NK-92 treated with Interleukin-12 subunit alpha and Interleukin-12 subunit beta, amount 100 ng/mL, for 24 hours (cell line): ENCODE data around the gene INPP5A.
"Not testable (repeated sequence)": the region's sequence is repeated elsewhere in the genome, so short reads cannot be mapped to it uniquely, and the experiment has no call there.

Source experiments
- DNase-seq: peaks from one replicate; lab custom pipeline; 2025; lab: John Stamatoyannopoulos, UW

The INPP5A gene

DNA sequence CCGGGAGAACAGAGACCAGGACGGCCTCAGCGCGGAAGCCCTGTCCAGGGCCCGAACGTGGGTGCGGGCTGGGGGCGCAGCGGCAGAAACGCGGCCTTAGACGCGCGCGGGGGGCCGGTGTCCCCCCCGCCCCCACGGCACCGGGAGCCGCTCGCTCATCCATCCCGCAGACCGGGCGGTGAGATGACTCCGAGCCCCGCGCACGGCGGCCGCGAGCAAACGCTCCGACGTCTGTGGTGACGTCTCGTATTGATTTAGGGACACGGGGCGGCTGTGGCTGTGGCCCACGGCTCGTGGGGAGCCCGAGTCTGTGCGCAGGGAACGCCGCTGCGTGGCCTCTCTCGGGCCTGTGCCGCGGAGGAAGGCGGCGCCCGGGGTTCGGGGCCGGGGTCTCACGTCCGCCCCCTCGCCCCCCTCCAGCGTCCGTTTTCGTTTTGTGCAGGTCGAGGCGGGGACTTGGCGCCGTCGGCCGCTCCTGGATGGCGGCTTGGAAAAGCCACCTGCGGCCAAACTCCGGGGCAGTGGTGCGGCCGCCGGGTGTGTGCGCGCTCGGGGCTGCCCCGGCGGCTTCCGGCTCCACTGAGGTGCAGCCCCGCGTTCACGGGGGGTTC lies 249.4 kb downstream of the INPP5A start:
- DNase-seq: no peak

DNA sequence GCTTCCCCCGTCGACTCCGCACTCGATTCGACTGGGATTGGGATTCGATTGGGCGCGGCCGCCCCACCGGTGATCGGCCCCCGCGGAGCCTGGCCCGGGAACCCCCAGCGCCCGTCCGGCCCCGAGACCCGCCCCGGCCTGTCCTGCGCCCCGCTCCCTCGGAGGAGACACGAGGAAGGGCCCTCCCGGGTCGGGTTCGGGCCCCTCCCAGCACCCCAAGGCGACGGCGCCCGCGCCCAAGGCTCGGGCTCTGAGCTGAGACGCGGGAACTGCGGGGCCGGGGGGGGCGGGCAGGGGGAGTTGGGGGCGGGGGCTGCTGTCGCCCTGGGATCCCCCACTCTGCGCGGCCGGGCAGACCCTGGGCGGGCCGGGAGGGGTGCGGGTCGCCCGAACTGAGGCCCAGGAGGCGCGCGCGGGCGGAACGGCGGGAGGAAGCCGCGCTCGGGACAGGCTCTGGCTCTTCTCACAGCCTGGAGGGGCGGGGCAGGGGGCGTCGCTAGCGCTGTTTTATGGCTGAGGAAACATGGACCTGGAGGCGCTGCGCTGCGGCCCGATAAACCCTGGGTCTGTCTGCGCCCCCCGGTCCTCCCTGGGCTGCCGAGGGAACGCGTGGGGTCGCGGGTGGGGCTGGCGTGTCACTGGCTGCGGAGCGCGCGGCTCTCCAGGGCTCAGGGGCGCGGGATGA lies 250.1 kb downstream of the INPP5A start:
- DNase-seq: no peak

GRCh38 chr10:132788180-132788830 lies 250.7 kb downstream of the INPP5A start:
- DNase-seq: no peak

DNA sequence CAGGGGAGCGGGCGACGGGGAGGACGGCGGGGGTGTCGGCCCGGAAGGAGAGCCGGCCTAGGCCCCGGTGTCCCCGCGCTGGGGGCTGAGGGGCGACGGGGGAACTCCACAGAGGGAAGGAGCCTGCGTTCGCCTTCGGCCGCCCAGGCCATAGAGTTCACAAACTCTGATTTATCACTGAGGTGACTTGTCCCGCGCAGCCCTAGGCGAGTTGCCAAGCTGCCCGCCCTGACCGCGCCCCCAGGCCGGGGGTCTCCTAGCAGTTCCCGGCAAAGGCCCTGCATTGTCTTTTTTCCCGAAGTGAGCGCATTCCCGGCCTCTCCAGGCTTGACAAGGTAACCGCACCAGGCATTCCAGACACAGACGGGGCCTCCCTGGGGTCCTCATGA lies 251.2 kb downstream of the INPP5A start:
- DNase-seq: no peak

- no peak for DNase-seq
These were observed 252.1 kb downstream of the INPP5A start for GRCh38 chr10:132789659-132790148.

DNA sequence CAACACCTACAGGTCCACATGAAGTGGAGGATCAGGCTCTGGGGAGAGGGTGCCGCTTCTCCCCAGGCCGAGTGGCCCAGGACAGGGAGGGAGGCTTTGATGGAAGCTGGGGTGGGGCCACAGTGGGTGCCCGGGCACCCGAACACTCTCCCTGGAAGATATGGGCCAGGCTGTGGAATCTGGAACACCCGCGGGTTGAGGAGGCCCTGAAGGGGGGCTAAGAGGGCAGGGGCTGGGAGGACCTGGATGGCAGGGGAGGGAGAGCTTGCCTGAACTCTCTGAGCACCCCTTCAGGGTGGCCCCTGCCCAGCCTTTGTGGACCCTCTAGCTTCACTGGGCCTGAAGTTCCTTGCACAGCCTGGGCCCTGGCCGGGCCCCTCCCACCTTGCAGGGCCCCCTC lies 252.9 kb downstream of the INPP5A start:
- no peak for DNase-seq

GRCh38 chr10:132790934-132791829 lies 253.6 kb downstream of the INPP5A start:
- DNase-seq: no peak

DNA sequence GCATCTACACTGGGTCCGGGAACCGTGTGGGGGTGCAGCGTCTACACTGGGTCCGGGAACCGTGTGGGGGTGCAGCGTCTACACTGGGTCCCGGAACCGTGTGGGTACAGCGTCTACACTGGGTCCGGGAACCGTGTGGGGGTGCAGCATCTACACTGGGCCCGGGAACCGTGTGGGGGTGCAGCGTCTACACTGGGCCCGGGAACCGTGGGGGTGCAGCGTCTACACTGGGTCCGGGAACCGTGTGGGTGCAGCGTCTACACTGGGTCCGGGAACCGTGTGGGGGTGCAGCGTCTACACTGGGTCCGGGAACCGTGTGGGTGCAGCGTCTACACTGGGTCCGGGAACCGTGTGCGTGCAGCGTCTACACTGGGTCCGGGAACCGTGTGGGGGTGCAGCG lies 254.5 kb downstream of the INPP5A start:
- DNase-seq: not testable (repeated sequence)

DNA sequence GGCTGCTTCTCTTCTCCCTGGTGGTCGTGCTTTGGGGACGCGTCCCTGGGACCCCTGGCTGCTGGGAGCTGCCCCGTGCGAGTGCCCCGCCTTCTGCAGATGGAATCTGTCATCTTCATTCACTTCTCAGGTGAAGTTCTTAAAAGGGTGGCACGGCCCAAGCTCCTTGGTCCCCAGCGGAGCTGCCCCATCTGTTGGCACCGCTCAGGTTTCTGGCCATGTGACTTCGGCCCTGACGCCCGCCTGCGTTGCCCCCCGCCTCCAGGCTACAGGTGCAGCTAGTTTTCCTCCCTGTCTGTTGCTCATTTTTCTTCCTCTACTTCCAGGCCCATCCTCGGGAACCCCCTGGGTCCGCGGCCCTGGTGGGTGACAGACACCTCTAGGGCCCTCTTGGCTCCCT lies 255.2 kb downstream of the INPP5A start:
- no peak for DNase-seq

DNA sequence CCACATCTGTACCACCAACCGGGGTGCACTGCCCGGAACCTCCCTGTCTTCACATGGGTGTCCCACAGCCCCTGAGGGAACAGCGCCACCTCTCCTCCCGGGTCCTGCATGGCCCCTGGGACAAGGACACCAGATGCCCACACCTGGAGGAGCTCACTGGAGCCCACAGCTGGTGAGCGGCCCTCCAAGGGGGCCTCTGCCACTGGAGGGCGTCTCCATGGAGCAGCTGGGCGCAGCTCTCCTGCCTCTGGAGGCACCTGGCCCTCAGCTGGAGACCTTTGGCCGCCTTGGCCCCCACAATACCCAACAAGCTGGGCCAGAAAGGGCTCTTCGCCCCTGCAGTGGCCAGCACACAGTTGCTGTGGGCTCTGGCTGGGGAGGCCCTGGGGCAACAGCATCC lies 255.6 kb downstream of the INPP5A start:
- DNase-seq: no peak

DNA sequence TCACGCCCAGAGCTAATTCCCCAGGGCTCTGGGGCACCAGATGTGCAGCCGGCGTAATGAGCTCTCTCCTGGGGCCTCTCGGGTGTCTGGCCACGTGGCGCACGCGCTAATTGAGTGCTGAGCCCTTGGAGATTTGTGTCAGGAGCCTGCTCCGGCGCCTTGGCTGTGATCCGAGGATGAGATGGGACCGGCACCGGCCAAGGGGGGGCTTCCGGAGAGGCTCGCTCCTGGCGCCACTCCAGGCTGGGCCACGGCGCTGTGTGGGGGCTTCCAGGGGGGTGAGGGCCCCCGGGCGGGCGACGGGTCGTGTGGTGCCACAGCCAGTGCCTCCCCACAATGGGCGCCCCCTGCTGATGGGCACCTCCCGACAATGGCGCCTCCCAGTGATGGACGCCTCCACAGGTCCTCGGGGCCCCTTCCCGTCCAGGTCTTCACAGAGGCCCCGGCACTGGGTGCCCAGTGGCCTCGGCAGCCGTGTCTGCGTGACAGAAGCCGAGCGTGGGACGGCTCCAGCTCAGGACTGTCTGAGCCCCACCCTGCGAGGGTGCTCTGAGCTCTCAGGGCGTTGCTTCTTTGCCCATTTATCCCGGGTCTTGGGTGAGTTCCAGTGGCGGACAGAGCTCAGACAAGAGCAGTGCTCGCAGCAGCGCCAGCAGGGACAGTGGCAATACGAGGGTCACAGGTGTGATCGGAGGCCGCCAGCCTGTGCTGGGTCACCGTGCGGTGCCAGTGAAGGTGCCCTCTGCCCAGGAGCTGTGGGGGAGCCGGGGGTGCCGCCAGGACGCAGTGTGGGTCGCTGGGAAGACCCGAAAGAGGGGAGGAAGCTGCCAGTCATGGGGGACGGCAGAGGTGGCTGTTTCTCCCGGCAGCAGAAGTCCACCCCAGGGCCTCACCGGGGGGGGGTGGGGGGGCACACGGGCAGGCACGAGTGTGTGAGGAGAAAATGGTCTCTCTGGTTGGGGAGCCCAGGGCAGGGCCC lies 256.6 kb downstream of the INPP5A start:
- DNase-seq: no peak

DNA sequence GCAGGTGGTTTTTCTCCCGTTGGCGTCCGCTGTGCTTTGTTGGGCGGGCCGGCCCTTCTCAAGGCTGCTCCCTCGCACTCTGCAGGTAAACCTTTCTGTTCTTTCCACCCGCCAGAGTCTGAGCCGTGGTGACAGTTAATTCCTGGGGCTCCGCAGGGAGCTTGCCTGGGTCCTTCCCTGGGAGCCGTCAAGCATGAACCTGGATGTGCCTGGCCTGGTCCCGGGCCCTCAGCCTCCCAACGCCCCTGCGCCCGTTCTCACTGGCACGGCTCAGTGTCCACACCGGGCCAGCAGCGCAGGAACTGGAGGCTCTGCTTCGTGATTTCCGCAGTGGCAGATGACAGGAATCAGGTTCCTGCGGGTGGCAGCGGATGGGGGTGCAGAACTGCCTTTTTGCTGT lies 259.3 kb downstream of the INPP5A start:
- DNase-seq: no peak

- DNase-seq: not testable (repeated sequence)
These were observed 260.4 kb downstream of the INPP5A start for GRCh38 chr10:132797986-132798385.

DNA sequence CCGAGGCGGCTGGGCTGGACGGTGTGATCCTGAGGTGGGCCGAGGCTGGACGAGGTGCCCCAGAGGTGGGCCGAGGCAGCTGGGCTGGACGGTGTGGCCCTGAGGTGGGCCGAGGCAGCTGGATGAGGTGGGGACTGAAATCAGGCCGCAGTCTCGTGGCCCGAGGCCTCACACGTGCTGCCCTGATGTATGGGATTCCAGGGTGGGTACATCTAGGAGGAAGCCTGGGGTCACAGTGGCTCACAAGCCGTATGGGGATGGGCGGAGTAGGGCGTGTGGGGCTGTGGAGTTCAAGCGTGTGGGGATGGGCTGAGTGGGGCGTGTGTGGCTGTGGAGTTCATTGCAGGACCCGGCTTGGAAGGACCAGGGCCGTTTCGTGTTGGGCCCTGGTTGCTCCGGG lies 260.8 kb downstream of the INPP5A start:
- DNase-seq: no peak

- no peak for DNase-seq
These were observed 261.3 kb downstream of the INPP5A start for GRCh38 chr10:132798876-132799275.

DNA sequence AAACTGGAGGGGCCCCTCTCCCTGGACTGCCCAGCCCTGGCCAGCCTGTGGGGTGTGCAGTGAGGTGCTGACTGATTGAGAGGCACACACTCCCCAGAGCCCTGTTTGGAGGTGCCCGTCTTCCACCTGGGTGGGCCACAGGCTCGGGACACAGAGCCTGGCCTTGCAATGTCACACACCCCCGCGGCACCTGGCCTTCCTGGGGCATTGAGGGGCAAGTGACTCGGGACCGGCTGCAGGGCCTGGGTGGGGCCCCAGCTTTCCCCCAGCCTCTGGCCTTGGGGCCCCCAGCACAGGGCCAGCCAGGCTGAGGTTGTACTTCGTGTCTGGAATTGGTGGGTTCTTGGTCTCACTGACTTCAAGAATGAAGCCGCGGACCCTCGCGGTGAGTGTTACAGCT lies 262.3 kb downstream of the INPP5A start:
- no peak for DNase-seq

DNA sequence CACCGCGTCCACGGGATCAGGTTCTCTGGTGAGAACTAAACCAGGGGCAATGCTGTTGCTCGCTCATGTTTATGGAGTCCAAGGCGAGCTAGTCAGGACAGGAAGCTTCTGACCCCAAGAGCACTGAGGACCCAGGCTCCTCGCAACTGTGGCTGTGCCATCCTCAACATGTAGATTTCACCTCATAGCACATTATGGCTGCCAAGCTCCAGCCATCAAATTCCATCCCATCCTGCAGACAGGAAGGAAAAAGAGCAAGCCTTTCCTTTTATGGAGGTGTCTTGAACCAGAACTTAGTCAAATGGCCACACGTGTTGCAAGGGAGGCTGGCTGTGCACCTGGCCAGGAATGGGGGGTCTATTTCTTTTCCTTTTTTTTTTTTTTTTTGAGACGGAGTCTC lies 264.5 kb downstream of the INPP5A start:
- DNase-seq: no peak

DNA sequence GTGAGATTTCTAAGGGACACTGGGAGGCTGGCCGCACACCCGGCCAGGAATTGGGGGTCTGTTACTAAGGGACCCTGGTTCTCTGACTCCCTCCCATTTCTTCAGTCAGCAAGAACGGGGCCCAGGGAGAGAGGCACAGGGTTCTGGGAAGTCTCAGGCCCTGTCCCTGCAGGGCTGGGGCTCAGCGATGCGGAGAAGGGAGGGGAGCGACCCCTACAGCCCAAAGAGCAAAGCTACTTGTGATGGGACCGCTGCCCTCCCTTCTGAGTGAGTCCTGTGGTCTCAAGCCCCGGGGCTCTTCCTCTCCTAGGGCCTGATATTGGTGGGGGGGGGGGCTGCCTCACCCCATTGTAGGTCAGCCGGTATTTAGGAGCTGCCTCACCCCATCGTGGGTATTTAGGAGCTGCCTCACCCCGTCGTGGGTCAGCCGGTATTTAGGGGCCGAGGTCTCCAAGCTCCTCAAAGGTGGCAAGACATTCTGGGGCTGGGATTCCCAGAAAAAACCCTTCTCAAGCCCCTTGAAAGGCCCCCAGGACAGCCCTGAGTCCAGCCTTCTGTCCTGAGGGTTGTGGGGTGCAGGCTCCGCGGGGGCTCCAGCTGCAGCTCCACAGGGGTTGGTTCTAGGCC lies 265.2 kb downstream of the INPP5A start:
- DNase-seq: no peak

DNA sequence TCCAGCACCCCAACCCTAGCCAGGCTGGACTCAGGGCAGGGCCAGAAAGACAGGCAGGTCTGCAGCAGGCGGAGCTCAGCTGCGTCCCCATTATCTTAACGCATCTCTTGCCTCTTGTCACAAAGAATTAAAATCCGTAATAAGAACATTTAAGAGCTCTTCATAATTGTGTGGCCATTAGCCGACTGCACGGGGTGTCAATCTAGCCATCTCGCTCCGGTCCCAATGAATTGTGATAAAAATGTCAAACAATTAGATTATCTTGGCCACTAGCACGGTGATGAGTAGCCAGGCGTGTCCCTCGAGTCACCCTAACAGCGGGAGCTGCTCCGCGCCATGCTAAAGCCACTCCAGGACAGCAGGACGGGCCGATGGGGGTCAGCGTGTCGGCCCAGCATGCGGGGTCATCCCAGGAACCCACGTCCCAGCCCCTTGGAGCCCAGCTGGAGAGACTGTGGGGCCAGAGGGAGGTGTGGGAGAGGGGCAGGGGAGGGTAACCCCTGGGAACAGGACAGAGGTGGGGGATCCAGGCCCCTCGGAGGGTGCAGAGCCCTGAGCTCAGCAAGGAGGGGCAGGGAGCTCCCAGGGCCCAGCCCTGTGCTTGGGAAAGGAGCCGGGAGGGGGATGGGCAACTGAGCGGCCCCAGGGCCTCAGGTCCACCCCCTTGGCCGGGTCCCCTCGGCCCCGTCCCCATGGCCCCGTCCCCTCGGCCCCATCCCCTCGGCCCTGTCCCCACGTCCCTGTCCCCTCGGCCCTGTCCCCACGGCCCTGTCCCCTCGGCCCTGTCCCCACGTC lies 266.0 kb downstream of the INPP5A start:
- DNase-seq: no peak

GRCh38 chr10:132804287-132804686 lies 266.7 kb downstream of the INPP5A start:
- DNase-seq: no peak
